ENCODE results near the gene GAB2. TPM values are rescaled to one million over a fixed set of nuclear protein-coding genes. Genes with fewer than 3 reads are reported as not detected.
A peak's percentile ranks its signal among the peaks of the same experiment; 100 is the strongest.
"Not testable (repeated sequence)": the region's sequence is repeated elsewhere in the genome, so short reads cannot be mapped to it uniquely, and the experiment has no call there.

Gene GAB2
- total RNA-seq, 1 donor: 8.2 TPM

DNA sequence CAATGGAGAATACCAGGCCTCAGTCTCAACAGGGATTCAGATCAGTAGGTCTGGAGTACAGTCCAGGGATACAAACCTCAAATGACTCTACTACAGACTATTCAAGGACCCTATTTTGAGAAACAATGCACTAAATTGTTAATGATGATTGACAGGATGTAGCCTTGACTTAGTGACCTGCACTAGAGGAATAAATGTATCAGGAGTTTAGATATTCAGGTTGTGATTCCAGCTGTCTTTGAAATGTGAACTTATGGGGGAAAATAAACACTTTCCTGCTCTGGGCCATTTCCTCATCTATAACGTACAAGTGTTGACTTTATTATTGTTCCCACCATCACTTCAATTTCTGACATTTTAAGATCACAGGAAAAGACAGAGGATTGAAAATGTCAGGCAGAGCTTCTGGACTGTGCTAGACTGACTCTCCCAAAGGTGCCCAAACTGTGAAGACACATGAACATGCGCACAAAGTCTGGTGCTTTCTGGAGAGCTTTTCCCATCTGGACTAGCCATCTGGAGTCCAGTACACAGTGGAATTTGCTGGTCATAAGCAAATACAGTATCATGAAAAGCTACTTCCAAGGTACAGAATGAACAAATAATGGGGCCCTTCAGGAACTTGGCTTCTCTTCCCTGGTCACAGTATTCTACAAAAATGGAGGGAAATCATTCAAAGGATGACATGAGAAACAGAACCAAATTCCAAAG, 118.5 kb downstream of the GAB2 start:
- no peak for DNase-seq (ENCODE audit: low read depth)
- no peak for TF ChIP-seq CTCF (IDR thresholded peaks at IDR 0.05; ENCODE audit: insufficient read depth, low read depth, low read length)
- H3K4me3 ChIP-seq (ENCODE audit: low read depth, low read length): no peak overlapping the region

DNA sequence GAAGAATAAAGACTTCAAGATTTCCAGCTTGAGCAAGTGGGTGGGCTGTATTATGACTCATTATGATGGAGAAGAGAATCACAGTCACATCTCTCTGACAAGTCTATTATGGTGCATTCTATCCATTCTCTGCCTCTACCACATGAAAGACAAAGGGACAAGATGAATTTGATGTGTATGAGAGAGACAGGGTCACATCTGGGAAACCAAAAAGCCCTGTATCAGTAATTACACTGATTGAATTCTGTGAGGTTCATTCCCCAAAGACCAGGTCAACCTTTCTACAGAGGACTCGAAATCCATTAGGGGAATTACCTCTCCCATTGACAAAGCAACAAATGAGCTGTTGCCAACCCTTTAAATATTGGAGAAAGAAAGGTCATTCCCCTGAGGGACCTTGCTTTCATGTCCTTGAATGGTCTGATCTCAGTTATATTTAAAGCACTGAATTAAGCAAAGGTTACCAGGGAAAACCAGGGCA, 119.3 kb downstream of the GAB2 start:
- DNase-seq (ENCODE audit: low read depth): no peak
- no peak for TF ChIP-seq CTCF (IDR thresholded peaks at IDR 0.05; ENCODE audit: insufficient read depth, low read depth, low read length)
- H3K4me3 ChIP-seq (ENCODE audit: low read depth, low read length): no peak overlapping the region

DNA sequence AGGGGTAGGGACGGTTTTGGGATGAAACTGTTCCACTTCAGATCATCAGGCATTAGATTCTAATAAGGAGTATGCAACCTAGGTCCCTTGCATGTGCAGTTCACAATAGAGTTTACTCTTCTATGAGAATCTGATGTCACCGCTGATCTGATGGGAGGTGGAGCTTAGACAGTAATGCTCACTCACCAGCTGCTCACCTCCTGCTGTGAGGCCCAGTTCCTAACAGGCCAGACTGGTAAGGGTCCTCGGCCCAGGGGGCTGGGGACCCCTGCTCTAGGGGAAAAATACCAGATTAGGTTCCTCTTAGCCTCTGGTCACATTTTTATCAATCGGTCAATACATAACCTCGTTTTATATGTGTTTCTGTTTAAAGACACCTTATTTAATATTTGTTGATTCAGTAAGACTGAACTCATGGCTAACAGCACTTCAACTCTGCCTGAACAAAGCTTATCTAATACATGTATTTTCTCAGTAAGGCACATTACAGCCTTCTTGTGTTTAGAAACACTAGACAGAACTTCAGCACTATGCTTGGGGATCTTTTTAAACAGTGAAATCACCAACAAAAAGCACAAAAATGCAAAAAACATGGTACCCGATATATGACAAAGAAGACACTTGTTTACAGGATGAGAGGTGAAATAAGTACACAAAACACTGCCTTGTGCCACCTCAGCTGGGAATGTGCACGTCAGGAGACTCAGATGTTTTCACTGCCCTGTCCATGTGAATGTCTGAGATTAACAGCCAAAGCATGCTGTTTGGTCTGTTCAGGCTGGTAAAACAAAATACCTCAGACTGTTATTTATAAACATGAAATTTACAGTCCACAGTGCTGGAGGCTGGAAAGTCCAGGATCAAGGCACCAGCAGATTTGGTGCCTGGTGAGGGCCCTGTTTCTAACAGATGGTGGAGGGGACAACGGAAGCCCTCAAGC, 121.4 kb downstream of the GAB2 start:
- H3K4me3 ChIP-seq (ENCODE audit: low read depth, low read length): no peak overlapping the region
- TF ChIP-seq CTCF (IDR thresholded peaks at IDR 0.05; ENCODE audit: insufficient read depth, low read depth, low read length): no peak
- DNase-seq (ENCODE audit: low read depth): peak; percentile 78

DNA sequence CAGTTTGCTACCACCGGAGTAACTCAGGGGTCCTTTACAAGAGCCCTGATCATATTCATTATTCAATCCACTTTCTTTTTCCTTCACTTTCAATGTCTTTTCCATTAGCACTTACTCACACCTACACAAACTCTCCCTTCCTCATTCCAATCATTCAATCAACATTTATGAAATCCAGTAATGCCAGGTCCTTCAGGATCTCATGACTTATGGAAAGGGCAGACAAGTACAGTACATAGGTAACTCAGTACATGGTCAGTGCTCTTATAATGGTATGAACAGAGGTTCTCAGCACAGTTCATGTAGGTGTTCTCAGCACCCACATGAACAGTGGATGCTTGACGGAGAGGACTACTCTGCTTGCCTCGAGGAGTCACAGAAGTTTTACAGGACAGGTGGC, 122.3 kb downstream of the GAB2 start:
- no peak for TF ChIP-seq CTCF (IDR thresholded peaks at IDR 0.05; ENCODE audit: insufficient read depth, low read depth, low read length)
- no peak for DNase-seq (ENCODE audit: low read depth)
- no peak overlapping the region for H3K4me3 ChIP-seq (ENCODE audit: low read depth, low read length)

DNA sequence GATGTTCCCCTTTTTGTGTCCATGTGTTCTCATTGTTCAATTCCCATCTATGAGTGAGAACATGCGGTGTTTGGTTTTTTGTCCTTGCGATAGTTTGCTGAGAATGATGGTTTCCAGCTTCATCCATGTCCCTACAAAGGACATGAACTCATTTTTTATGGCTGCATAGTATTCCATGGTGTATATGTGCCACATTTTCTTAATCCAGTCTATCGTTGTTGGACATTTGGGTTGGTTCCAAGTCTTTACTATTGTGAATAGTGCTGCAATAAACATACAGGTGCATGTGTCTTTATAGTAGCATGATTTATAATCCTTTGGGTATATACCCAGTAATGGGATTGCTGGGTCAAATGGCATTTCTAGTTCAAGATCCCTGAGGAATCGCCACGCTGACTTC, 123.5 kb downstream of the GAB2 start:
- not testable (repeated sequence) for H3K4me3 ChIP-seq (ENCODE audit: low read depth, low read length); DNase-seq (ENCODE audit: low read depth)

GRCh38 chr11:78293536-78293935, 124.1 kb downstream of the GAB2 start:
- TF ChIP-seq CTCF (IDR thresholded peaks at IDR 0.05; ENCODE audit: insufficient read depth, low read depth, low read length): no peak
- no peak for DNase-seq (ENCODE audit: low read depth)
- H3K4me3 ChIP-seq (ENCODE audit: low read depth, low read length): no peak overlapping the region

GRCh38 chr11:78292109-78292803, 125.4 kb downstream of the GAB2 start:
- no peak for TF ChIP-seq CTCF (IDR thresholded peaks at IDR 0.05; ENCODE audit: insufficient read depth, low read depth, low read length)
- peak; percentile 21 for DNase-seq (ENCODE audit: low read depth)
- no peak overlapping the region for H3K4me3 ChIP-seq (ENCODE audit: low read depth, low read length)

All from fibroblast of villous mesenchyme (primary cell).